BLaER1 (cell line): ENCODE data around the gene GNAT2.

ENCODE experiments used
- H3K27ac ChIP-seq: shearing (Covaris generic); formaldehyde crosslinking; 2 replicates; pipeline ENCODE4 v1.8.1; 2022
- H3K27me3 ChIP-seq: shearing (Covaris generic); formaldehyde crosslinking; 2 replicates; pipeline ENCODE4 v1.8.1; 2022
- H3K36me3 ChIP-seq: shearing (Covaris generic); formaldehyde crosslinking; 2 replicates; pipeline ENCODE4 v1.8.1; 2022
- H3K4me1 ChIP-seq: shearing (Covaris generic); formaldehyde crosslinking; 2 replicates; pipeline ENCODE4 v1.8.1; 2022
- H3K4me2 ChIP-seq: shearing (Covaris generic); formaldehyde crosslinking; 2 replicates; pipeline ENCODE4 v1.8.1; 2022
- H3K4me3 ChIP-seq: shearing (Covaris generic); formaldehyde crosslinking; 2 replicates; pipeline ENCODE4 v1.8.1; 2022
- H3K9ac ChIP-seq: shearing (Covaris generic); formaldehyde crosslinking; 2 replicates; pipeline ENCODE4 v1.8.1; 2022
- H3K9me3 ChIP-seq: shearing (Covaris generic); formaldehyde crosslinking; 2 replicates; pipeline ENCODE4 v1.8.1; 2022
- H4K20me1 ChIP-seq: shearing (Covaris generic); formaldehyde crosslinking; 2 replicates; pipeline ENCODE4 v1.8.1; 2022
- Cebpa-rat ChIP-seq: shearing (Covaris generic); IDR thresholded peaks from 2 replicates; pipeline ENCODE4 v1.8.1; 2022

Gene GNAT2

DNA sequence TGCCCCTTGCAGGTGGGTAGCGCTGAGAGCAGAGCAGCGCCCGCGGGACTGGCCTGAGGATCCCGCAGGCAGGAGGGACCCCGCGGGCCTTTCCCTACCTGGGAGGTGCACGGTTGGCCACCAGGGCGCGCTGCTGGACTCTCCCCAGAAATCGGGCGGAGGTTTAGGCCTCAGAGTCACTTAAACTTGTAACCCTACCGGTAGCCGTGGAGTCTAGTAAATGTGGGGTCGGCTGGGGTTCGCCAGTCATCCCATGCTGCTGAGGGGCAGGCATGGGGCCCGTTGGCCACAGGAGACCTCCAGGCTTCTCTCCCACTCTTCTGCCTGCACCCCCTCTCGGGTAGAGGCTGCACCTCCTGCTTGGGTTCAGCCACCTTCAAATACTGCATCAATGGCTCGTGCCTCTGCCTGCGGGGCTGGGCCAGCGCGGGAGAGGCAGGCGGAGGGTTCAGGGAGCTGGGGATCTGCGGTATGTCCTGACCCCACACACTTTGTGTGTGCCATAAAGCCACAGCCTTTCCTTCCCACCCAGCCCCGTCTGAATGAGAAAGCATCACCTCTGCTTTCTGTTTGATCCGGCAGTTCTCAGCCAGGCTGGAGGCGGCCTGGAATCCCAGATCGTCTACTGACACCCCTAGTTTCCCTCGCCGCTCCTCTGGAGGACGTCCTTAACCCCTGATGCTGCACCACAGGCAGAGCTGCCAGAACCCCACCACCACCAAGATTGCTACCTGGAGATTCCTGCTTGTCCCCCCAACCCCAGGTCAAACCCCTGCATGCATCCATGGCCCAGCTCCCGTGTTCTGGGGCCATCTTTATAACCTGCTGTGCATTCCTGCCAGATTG, 24.2 kb upstream of the GNAT2 start:
- H3K4me1 ChIP-seq, result peaks cover 24% of the 10 kb centered on the region
- peak overlapping the region; percentile 52; the same call in 1 of the 2 replicates for H3K27ac ChIP-seq
- H3K9ac ChIP-seq, result peak overlapping the region; percentile 58
- H3K36me3 ChIP-seq, result no peaks in the 10 kb centered on the region
- H4K20me1 ChIP-seq, result no peaks in the 10 kb centered on the region
- no peaks in the 10 kb centered on the region for H3K27me3 ChIP-seq
- no peak for TF ChIP-seq Cebpa-rat
- no peak overlapping the region for H3K4me3 ChIP-seq
- H3K4me2 ChIP-seq, result peak overlapping the region; percentile 67
- H3K9me3 ChIP-seq, result no peaks in the 10 kb centered on the region

DNA sequence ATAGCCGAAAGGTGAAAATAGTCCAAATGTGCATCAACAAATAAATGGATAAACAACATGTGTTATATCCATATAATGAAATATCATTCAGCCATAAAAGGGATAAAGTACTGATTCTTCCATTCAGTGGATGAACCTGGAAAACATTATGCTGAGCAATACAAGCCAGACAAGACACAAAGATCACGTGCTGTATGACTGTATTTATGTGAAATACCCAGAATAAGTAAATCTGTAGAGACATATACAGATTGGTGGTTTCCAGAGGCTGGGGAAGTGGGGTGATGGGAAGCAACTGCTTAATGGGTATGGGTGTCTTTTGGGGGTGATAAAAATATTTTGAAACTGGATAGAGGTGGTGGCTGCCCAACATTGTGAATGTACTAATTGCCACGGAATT, 23.2 kb upstream of the GNAT2 start:
- no peaks in the 10 kb centered on the region for H3K27me3 ChIP-seq
- H3K4me3 ChIP-seq, result no peak overlapping the region
- TF ChIP-seq Cebpa-rat, result no peak
- H4K20me1 ChIP-seq, result no peaks in the 10 kb centered on the region
- H3K4me2 ChIP-seq, result peak overlapping the region; percentile 67; the same call in 1 of the 2 replicates
- H3K9ac ChIP-seq, result no peak overlapping the region
- no peaks in the 10 kb centered on the region for H3K36me3 ChIP-seq
- H3K9me3 ChIP-seq, result no peaks in the 10 kb centered on the region
- peaks cover 24% of the 10 kb centered on the region for H3K4me1 ChIP-seq
- no peak overlapping the region for H3K27ac ChIP-seq

DNA sequence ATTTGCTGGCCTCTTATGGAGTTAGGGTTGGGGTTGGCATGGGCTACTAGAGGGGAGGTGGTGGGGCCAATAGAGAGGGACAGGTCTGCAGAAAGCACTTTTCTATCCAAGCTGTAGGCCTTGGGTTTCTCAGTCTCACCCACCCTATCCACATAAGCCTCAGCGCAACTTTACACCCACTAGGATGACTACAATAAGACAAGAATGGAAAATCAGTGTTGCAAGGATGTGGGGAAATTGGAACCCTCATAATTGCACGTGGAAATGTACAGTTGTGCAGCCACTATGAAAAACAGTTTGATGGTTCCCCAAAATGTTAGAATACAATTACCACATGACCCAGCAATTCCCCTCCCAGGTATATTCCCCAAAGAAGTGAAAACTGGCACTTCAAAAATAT, 22.4 kb upstream of the GNAT2 start:
- peaks cover 24% of the 10 kb centered on the region for H3K4me1 ChIP-seq
- no peak overlapping the region for H3K9ac ChIP-seq
- no peak for TF ChIP-seq Cebpa-rat
- H3K4me3 ChIP-seq, result no peak overlapping the region
- no peaks in the 10 kb centered on the region for H3K27me3 ChIP-seq
- no peak overlapping the region for H3K27ac ChIP-seq
- H3K9me3 ChIP-seq, result no peaks in the 10 kb centered on the region
- no peaks in the 10 kb centered on the region for H4K20me1 ChIP-seq
- H3K36me3 ChIP-seq, result no peaks in the 10 kb centered on the region
- H3K4me2 ChIP-seq, result no peak overlapping the region

DNA sequence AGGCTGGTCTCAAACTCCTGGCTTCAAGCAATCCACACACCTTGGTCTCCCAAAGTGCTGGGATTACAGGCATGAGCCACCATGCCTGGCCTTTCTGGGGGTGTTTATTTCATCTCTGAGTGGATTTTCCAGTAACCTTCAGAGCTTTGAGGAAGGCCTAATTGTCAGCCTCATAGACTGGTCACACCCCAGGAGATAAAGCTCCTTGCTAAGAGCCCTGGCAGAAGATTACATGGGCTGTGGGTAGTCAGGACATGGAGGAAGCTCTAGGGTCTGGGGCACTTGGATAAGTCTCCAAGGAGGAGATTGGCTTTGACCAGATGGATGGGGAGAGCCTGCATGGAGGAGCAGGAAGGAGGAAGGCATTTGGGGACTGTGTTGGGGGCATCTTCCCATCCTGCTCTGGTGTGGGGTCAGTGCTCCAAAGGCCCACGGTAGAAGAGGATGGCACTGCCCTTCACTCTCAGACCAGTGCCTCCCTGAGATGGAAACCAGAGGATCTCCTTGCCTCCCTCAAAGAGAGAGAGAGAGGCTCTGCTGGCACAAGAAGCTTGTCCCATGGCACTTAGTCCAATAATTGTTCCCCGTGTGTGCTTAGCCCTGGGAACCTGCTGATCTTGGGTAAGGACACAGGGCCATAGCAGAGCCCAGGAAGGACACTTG, 21.8 kb upstream of the GNAT2 start:
- H3K27ac ChIP-seq, result no peak overlapping the region
- H3K36me3 ChIP-seq, result no peaks in the 10 kb centered on the region
- H3K9me3 ChIP-seq, result no peaks in the 10 kb centered on the region
- H3K4me2 ChIP-seq, result no peak overlapping the region
- no peak overlapping the region for H3K4me3 ChIP-seq
- H3K27me3 ChIP-seq, result no peaks in the 10 kb centered on the region
- no peak for TF ChIP-seq Cebpa-rat
- H4K20me1 ChIP-seq, result no peaks in the 10 kb centered on the region
- H3K4me1 ChIP-seq, result peaks cover 30% of the 10 kb centered on the region
- H3K9ac ChIP-seq, result no peak overlapping the region

DNA sequence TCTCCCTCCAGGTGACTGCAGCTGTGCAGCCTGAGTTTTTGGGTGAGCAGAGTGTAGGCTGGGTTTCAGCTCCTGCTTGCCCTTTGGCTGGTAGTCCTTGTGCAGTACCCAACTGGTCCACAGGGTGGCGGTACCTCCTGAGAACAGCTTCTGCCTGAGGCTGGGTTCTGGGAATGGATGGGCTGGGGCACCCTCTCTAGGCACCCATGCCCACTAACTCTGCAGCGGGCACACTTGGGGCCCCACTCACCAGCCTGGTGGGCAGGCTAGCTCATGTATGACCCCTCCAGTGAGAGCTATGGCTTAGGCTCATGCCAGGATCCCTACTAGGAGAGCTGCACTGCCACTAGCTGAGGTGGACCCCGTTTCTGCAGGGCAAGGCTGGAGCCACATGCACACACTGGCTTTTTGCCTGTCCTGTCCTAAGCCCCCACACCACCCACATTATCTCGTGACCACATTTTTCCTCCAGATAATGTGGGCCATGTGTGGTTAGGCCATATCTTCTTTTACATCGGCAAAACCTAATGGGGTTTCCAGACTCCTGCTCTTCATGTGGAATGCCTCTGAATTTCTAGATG, 21.0 kb upstream of the GNAT2 start:
- Histone ChIP-seq H3K27ac (no peak overlapping the region), H4K20me1 (no peaks in the 10 kb centered on the region), H3K36me3 (no peaks in the 10 kb centered on the region), H3K9me3 (no peaks in the 10 kb centered on the region), H3K4me2 (no peak overlapping the region), H3K4me3 (no peak overlapping the region), H3K9ac (no peak overlapping the region), H3K27me3 (no peaks in the 10 kb centered on the region), H3K4me1 (peaks cover 32% of the 10 kb centered on the region)
- no peak for TF ChIP-seq Cebpa-rat

DNA sequence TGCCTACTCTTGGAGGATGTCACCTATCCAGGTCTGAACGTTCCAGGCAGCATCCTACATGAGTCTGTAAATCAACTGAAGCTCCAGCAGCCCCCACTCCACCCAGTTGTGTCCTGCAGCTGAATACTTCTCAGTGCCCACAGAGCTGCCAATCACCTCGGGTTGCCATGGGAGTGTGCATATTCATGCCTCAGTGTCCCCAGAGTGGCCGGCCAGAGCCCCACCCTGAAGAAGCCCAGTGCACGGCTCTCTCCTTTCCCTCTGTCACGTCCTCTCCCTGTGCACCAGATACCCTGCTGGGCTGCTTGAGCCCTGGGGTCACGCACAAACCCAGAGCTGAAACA, 20.4 kb upstream of the GNAT2 start:
- Histone ChIP-seq H3K4me3 (no peak overlapping the region), H3K4me1 (peaks cover 36% of the 10 kb centered on the region), H3K27me3 (no peaks in the 10 kb centered on the region), H3K4me2 (no peak overlapping the region), H3K27ac (no peak overlapping the region), H4K20me1 (no peaks in the 10 kb centered on the region), H3K9me3 (no peaks in the 10 kb centered on the region), H3K36me3 (no peaks in the 10 kb centered on the region), H3K9ac (no peak overlapping the region)
- no peak for TF ChIP-seq Cebpa-rat

DNA sequence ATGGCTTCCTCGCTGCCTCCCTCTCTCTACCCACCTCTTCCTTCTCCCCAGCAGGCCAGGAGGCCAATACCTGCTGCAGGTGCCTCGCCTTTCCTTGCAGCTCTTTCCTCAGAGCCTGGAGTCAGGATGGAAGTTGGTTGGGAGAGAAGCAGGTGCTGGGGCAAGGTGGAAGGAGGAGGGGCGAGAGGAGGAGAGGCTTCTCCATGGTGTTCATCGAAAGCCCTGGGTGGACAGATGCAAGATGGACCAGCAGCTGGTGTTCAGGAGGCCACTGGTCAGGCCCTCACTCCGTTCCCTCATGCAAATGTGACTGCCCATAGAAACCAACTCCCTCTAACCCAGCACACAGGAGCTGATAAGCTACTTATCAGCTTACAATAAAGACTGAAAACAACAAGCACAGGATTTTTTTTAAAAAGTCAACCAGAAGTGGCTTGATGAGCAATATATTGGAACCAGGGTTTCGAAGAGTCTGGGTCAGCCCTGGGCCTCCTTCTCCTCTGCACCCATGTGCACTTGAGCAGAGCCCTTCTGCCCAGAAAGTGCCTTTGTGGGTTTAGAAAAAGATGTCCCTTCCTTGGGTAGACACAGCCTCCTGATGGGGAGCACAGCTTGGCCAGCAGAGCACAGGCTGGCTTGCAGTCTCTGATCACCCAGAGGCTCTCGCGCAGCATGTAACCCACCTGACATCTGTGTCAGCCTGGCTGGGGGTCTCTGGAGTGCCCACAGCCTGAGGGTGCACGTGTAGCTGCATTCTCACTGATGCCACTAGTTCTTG, 19.8 kb upstream of the GNAT2 start:
- Histone ChIP-seq H3K36me3 (no peaks in the 10 kb centered on the region), H3K4me1 (peaks cover 41% of the 10 kb centered on the region), H3K4me2 (no peak overlapping the region), H3K27me3 (no peaks in the 10 kb centered on the region), H4K20me1 (no peaks in the 10 kb centered on the region), H3K27ac (no peak overlapping the region), H3K4me3 (no peak overlapping the region), H3K9ac (no peak overlapping the region), H3K9me3 (no peaks in the 10 kb centered on the region)
- no peak for TF ChIP-seq Cebpa-rat

DNA sequence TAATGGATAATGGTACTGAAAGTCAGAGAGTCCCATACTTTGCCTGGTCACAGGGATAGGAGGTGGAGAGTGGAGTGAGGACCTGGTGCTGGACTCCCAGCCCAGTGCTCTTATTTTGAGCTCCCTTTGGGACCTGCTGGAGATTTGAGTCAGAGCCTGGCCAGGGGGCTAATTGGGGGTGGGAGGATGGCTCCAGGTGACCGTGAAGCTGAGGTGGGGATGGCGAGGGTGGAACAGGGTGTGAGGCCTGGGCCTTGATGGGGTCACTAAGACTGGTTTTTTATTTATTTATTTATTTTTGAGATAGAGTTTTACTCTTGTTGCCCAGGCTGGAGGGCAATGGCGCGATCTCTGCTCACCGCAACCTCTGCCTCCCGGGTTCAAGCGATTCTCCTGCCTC, 18.0 kb upstream of the GNAT2 start:
- TF ChIP-seq Cebpa-rat, result no peak

DNA sequence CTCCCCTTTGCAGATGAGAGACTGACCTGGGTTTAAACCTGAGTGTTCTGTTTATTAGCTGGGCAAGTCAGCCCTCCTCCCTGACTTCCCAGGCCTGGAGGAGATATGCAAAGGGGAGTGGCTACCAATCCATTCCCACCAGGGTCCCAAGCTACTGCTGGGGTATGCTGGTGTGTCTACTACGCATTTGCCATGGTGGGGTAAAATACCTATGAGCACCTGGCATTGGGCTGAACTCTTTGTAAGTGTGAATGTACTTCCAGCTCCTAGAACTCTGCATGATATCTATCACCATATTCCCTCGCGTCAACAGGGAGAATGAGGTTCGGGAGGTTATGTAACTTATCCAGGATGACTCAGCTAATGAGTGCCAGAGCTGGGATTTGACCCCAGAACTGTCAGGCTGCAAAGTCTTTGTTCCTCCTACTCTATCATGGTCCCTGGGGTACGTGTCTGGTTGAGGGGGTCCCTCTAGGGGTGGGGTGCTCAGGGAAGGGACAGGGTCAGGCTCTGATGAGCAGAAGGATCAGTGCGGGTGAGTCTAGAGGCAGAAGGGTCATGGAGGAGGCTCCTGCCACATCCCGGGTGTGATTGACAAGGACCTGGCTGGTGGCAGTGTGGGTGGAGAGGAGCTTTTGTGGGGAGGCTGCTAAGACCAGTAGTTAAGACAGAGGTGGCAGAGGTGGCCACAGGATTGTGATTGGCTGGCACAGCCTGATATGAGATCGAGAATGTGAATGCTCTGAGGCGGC, 17.0 kb upstream of the GNAT2 start:
- Histone ChIP-seq H3K4me1 (peaks cover 37% of the 10 kb centered on the region), H3K9ac (no peak overlapping the region), H3K27me3 (no peaks in the 10 kb centered on the region), H3K4me2 (no peak overlapping the region), H3K36me3 (peaks cover 15% of the 10 kb centered on the region), H3K27ac (no peak overlapping the region), H4K20me1 (0 out of 2 replicates have a peak, but pooled peaks cover 8% of the 10 kb centered on the region), H3K4me3 (no peak overlapping the region), H3K9me3 (no peaks in the 10 kb centered on the region)
- TF ChIP-seq Cebpa-rat, result no peak

More for the DNA sequence above, 18.0 kb upstream of the GNAT2 start:
- H3K27me3 ChIP-seq, result no peaks in the 10 kb centered on the region
- H3K4me3 ChIP-seq, result no peak overlapping the region
- H3K9ac ChIP-seq, result no peak overlapping the region
- H4K20me1 ChIP-seq, result no peaks in the 10 kb centered on the region
- H3K4me1 ChIP-seq, result peaks cover 31% of the 10 kb centered on the region
- 0 out of 2 replicates have a peak, but pooled peaks cover 4% of the 10 kb centered on the region for H3K36me3 ChIP-seq
- H3K4me2 ChIP-seq, result no peak overlapping the region
- no peaks in the 10 kb centered on the region for H3K9me3 ChIP-seq
- no peak overlapping the region for H3K27ac ChIP-seq
